GM21423 (cell line): ENCODE results near the gene S100A13.
"Not testable (repeated sequence)": the region's sequence is repeated elsewhere in the genome, so short reads cannot be mapped to it uniquely, and the experiment has no call there.

Experiments used
- ATAC-seq: cut with Tn5 transposase; IDR thresholded peaks from one replicate; pipeline ENCODE4 v1.9.1; 2021; ENCODE audit warnings: mild to moderate bottlenecking, moderate library complexity; ENCODE audit not compliant: unreplicated experiment

The S100A13 gene

DNA sequence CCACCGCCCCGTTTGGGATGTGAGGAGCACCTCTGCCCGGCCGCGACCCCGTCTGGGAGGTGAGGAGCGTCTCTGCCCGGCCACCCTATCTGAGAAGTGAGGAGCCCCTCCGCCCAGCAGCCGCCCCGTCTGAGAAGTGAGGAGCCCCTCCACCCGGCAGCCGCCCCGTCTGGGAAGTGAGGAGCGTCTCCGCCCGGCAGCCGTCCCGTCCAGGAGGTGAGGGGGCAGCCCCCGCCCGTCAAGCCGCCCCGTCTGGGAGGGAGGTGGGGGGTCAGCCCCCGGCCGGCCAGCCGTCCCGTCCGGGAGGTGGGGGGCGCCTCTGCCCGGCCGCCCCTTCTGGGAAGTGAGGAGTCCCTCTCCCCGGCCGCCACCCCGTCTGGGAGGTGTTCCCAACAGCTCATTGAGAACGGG is 52.2 kb downstream of the S100A13 start:
- ATAC-seq = not testable (repeated sequence)

DNA sequence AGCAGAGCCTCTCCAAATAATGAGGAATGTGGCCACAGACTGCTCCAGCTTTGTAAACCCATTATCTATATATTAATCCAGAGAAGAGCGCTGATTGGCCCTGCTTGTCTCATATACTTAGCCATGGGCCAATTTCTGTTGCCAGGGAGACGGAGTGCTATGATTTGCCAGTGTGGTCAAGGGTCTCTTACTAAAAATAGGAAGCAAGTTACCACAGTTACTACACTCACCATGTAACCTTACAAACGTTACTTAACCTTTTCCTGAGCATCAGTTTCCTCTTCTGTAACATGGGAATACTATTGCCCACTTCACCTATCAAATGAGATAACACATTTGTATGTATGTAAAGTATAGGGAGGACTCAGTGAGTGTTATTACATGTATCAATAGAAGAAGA is 54.0 kb downstream of the S100A13 start:
- no peak for ATAC-seq

DNA sequence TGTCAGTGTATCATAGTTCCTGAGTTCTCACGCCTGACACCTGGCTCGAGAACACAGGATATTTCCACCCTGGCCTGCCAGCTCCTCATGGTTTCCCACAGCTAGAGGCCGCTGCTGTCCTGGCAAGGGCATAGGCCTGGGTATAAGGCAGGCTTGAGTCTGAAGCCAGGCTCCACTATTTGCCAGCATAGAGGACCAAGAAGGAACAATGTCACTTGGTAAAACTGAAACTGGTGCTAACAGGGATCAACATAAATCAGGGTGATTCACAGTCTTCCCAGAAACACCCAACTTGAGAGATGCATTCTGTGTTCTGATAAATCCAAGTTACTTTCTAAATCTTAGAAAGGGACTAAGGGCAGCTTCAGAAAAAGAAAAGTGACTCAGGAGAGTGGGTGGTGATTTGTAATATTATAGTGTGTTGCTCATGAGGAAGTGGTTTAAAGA is 54.7 kb downstream of the S100A13 start:
- ATAC-seq = peak; percentile 67

DNA sequence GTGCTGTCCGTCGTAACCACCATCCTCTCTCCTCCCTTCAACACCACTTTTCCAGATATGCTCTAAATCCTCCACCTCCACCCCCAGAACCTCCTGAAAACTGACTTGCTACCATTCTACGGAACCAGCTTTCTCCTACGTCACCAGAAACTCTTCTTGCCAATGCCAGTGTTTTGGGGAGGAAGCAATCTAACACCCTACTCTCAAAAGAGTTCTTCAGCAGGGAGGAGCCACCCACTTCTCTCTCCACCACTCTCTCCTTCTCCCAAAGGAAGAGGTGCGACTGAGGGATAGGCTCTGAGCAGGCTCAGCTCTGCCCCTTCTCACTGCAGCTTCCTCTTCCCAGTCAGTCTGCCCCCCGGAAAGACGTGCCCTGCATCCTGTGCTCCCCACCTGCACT is 55.6 kb downstream of the S100A13 start:
- no peak for ATAC-seq

DNA sequence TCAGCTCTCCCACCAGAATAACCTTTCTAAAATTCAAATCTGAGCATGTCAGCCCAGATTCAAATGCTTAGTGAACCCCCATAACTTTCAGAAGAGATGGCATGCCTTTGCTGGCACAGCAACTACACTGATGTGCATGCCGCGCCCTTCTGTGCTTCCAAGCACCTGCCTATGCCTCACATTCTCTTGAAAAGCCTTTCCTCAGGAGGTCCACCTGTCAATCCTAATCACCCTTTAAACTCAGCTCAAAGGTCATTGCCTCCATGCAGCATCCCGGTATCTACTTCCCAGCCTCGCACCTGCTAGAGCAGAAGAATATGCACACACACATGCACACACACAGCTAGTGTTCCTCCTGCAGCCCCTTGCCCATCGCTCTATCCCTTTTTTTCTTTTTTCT is 56.4 kb downstream of the S100A13 start:
- no peak for ATAC-seq

DNA sequence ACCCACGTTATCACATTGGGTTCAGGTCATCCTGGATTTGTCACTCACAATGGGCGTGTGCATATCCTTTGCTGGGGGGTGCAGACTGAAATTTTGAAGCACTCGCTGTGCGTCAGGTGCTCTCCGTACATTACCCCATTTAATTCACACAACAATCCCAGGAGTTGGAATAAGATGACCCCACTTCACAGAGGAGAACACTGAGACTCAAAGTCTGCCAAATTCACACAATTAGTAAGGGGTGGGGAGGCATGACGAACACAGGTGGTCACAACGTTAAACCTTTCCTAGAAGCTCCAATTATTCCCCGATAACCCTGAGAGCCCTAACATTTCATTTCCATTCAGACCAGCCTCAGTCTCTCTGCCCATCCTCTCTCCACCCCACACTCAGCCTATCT is 57.8 kb downstream of the S100A13 start:
- ATAC-seq = no peak
